Neuron (in vitro differentiated cells): ENCODE measurements around the gene NAXE.
"Not testable (repeated sequence)": the region's sequence is repeated elsewhere in the genome, so short reads cannot be mapped to it uniquely, and the experiment has no call there.

Source experiments
- H2AFZ ChIP-seq: one replicate; pipeline ENCODE4 v1.6.1; 2013; ENCODE audit warnings: low read depth, mild to moderate bottlenecking, inconsistent platforms, low read length, moderate library complexity
- H3K27me3 ChIP-seq: one replicate; pipeline ENCODE4 v1.6.1; 2013; ENCODE audit warnings: low read length; ENCODE audit not compliant: insufficient read depth
- H3K36me3 ChIP-seq: one replicate; pipeline ENCODE4 v1.6.1; 2013; ENCODE audit warnings: low read length; ENCODE audit not compliant: insufficient read depth
- H3K4me1 ChIP-seq: one replicate; pipeline ENCODE4 v1.6.1; 2013; ENCODE audit warnings: low read length; ENCODE audit not compliant: insufficient read depth
- H3K4me3 ChIP-seq: 2 replicates; pipeline ENCODE4 v1.5.1; 2013; ENCODE audit warnings: mild to moderate bottlenecking, low read length, moderate library complexity
- H3K9me3 ChIP-seq: one replicate; pipeline ENCODE4 v1.6.1; 2013; ENCODE audit warnings: low read length

The NAXE gene

DNA sequence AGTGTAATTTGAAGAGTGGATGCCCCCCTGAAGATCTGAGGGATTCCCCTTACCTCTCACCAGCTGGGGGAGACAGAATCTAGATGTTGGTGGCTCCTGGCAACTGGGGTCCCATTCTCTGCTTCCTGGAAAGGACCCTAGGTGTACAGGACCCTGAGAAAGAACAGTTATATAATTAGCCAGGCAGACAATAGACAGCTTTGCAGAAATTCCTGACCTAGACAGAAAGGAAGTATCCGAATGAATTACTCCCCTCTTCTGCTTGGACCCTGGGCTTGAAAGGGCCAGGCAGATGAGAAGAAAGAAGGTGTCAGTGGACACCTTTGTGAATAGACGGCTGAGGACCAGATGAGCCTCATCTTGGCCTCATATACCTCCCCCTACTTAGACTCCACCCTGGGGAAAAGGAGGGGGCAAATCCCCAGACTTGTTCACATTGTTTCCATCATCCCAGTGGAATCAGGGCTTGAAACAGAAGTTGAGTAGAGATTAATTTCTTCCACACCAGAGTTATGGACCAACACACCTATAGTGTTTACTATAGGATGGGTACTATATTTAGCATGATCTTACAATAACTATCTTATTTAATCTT, 17.4 kb upstream of the NAXE start:
- Histone ChIP-seq H3K4me3 (no peak overlapping the region), H3K4me1 (peaks cover 15% of the 10 kb centered on the region), H2AFZ (no peak overlapping the region), H3K9me3 (no peaks in the 10 kb centered on the region), H3K27me3 (peaks cover 8% of the 10 kb centered on the region), H3K36me3 (peaks cover 1% of the 10 kb centered on the region)

- H2AFZ ChIP-seq: no peak overlapping the region
- H3K9me3 ChIP-seq: no peaks in the 10 kb centered on the region
- no peak overlapping the region for H3K4me3 ChIP-seq
- H3K27me3 ChIP-seq: peaks cover 25% of the 10 kb centered on the region
- peaks cover 3% of the 10 kb centered on the region for H3K4me1 ChIP-seq
- no peaks in the 10 kb centered on the region for H3K36me3 ChIP-seq
Observed at GRCh38 chr1:156577550-156577949, 14.0 kb upstream of the NAXE start.

- Histone ChIP-seq H3K9me3 (no peaks in the 10 kb centered on the region), H3K4me1 (no peaks in the 10 kb centered on the region), H3K4me3 (no peak overlapping the region), H3K27me3 (peaks cover 23% of the 10 kb centered on the region), H2AFZ (no peak overlapping the region), H3K36me3 (no peaks in the 10 kb centered on the region)
Observed at GRCh38 chr1:156578055-156578454, 13.5 kb upstream of the NAXE start.

DNA sequence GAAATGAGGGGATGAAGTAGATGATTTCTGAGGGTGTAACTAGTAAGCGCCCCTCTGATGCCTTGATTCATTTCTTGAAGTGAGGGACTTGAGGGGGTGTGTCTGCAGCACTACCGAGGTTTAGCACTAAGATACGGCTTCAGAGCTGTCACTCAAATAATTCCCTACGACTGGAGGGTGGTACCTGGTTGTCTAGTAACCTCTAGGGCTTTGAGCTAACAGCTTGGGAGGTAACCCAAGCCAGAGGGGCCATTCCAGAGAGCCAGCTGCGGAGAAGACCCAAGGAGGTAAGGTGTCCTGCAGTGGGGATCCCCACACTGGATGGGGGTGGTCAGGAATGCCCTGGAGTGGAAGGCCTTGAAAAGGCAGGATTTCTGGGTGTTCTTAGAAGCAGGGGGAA, 12.1 kb upstream of the NAXE start, which contains the start of gene TTC24:
Gene TTC24 (plus strand): TSS at position 252 of the 400 bp plus-strand sequence. CDS start 1,642 bp downstream, outside the sequence.
- Histone ChIP-seq H3K4me3 (no peak within 1 kb of the TSS), H3K4me1 (no peaks in the 10 kb centered on the region), H3K9me3 (no peaks in the 10 kb centered on the region), H3K27me3 (peaks cover 19% of the 10 kb centered on the region), H2AFZ (no peak within 1 kb of the TSS), H3K36me3 (no peaks in the 10 kb centered on the region)

- Histone ChIP-seq H3K36me3 (no peaks in the 10 kb centered on the region), H3K4me3 (no peak overlapping the region), H2AFZ (no peak overlapping the region), H3K27me3 (peaks cover 36% of the 10 kb centered on the region), H3K4me1 (no peaks in the 10 kb centered on the region), H3K9me3 (no peaks in the 10 kb centered on the region)
Observed at GRCh38 chr1:156581661-156582387, 9.8 kb upstream of the NAXE start.

DNA sequence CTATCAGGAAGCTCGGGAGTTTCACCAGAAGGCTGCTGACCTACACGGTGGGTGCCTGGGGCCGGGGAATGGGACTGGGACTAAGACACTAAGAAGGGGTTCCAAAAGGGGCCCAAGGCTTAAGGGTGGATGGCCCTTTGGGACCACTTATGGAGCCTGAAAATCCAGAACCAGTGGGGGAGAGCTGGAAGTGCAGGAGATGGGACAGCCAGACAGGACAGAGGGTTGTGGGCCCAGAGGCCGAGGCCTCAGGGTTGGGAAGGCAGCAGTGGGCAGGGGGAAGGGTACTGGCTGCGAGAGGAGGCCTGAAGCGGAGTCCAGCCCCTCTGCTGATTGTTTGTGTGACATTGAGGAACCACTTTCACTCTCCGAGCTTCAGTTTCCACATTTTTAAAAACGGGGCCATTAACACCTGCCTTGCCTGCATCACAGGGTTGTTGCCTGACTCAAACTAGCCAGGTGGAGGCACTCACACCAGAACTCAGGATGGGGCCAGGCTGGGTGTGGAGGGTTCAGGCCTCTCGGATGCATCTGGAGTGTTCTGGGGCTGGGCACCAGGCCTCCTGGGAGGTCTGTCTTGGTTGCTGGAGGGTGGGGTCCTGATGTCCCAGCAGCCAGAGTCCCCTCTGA, 9.1 kb upstream of the NAXE start:
- H3K4me1 ChIP-seq: no peaks in the 10 kb centered on the region
- H3K4me3 ChIP-seq: no peak overlapping the region
- no peaks in the 10 kb centered on the region for H3K36me3 ChIP-seq
- H2AFZ ChIP-seq: no peak overlapping the region
- no peaks in the 10 kb centered on the region for H3K9me3 ChIP-seq
- peaks cover 40% of the 10 kb centered on the region for H3K27me3 ChIP-seq

GRCh38 chr1:156583821-156584622, 7.6 kb upstream of the NAXE start:
- Histone ChIP-seq H3K4me3 (no peak overlapping the region), H3K36me3 (no peaks in the 10 kb centered on the region), H3K9me3 (no peaks in the 10 kb centered on the region), H3K4me1 (no peaks in the 10 kb centered on the region), H3K27me3 (peaks cover 40% of the 10 kb centered on the region), H2AFZ (no peak overlapping the region)

DNA sequence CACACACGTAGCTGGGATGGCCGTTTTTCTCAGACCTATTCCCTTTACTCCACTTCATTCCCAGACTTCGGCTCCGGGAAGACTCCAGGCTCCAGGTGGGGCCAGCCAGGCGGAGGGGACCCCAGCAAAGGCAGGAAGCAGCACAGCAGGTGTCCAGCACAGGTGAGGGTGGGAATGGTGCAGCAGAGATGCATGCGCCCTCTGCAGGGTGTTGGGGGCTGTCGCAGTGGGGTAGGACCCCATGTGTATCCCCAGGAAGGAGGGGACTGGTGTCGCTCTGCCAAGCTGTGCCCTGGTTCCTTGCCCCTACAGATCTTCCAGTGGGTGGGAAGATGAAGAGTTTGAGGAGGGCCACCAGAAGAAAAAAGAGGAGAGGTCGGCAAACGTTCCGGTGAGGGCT, 6.8 kb upstream of the NAXE start:
- Histone ChIP-seq H3K4me3 (no peak overlapping the region), H3K27me3 (peaks cover 40% of the 10 kb centered on the region), H3K4me1 (no peaks in the 10 kb centered on the region)

DNA sequence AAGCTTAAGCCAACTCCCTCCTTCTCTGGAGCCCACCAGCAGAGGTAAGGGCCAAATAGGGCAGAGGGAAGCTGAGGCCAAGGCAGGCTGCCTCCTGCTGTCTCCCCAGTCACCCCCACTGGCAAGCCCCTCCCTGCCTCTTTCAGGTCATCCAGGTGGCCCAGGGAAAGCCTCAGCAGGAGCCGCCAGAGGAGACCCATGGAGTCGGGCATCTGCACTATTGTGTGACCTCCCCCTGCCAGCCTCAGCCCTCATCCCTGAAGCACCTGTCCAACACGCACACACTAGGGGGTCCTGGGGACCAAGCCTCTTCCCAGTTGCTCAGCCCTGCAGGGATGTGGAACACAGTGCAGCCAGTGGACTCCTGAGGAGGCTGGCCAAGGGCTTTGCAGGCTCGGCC, 5.3 kb upstream of the NAXE start:
- no peaks in the 10 kb centered on the region for H3K36me3 ChIP-seq
- peaks cover 36% of the 10 kb centered on the region for H3K27me3 ChIP-seq
- peaks cover 7% of the 10 kb centered on the region for H3K4me1 ChIP-seq
- no peak overlapping the region for H2AFZ ChIP-seq
- no peak overlapping the region for H3K4me3 ChIP-seq
- no peaks in the 10 kb centered on the region for H3K9me3 ChIP-seq

More for the DNA sequence above, 6.8 kb upstream of the NAXE start:
- Histone ChIP-seq H2AFZ (no peak overlapping the region), H3K36me3 (no peaks in the 10 kb centered on the region), H3K9me3 (no peaks in the 10 kb centered on the region)

DNA sequence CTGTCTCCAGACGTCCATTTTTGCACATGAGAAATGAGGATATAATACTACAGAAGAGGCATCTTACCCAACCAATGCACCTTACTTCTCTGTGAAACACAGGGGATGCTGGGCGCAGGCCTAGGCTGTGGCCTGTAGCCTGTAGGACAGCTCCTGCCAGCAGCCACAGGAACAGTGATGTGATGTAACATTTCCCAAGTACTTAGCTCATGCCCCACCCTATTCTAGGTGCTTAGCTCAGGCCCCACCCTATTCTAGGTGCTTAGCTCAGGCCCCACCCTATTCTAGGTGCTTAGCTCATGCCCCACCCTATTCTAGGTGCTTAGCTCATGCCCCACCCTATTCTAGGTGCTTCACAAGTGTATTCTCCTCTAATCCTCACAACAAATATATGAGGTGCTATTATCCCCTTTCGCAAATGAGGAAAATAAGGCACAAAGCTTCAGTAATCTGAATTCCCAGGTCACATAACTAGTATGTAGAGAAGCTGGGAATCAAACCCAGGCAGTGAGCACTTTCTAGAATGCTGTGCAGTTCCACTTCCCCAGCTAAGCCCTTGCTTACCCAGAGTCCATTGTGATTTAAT, 4.6 kb upstream of the NAXE start:
- peaks cover 29% of the 10 kb centered on the region for H3K27me3 ChIP-seq
- H3K4me1 ChIP-seq: peaks cover 8% of the 10 kb centered on the region
- no peaks in the 10 kb centered on the region for H3K9me3 ChIP-seq
- no peak overlapping the region for H3K4me3 ChIP-seq
- H2AFZ ChIP-seq: no peak overlapping the region
- H3K36me3 ChIP-seq: no peaks in the 10 kb centered on the region

GRCh38 chr1:156587927-156588326, 3.6 kb upstream of the NAXE start:
- H3K4me1 ChIP-seq: peaks cover 16% of the 10 kb centered on the region
- not testable (repeated sequence) for H3K9me3 ChIP-seq, H3K4me3 ChIP-seq, H2AFZ ChIP-seq, H3K36me3 ChIP-seq
- peaks cover 24% of the 10 kb centered on the region for H3K27me3 ChIP-seq

DNA sequence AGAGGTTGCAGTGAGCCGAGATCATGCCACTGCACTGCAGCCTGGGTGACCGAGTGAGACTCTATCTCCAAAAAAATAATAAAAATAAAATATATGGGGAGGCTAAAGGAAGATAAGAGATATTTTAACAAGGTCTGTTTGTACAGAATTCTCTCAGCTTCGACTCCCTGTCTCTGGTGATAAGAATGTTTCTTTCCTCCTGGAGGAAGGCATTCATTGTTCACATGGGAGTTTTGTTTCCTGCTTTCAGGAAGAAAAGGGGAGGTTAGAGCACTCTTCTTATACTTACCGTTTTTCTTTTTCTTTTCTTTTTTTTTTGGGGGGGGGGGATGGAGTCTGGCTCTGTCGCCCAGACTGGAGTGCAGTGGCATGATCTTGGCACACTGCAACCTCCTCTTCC, 2.0 kb upstream of the NAXE start:
- Histone ChIP-seq H3K4me1 (peaks cover 29% of the 10 kb centered on the region), H3K4me3 (no peak overlapping the region), H3K9me3 (no peaks in the 10 kb centered on the region), H2AFZ (no peak overlapping the region), H3K27me3 (peaks cover 24% of the 10 kb centered on the region), H3K36me3 (peaks cover 3% of the 10 kb centered on the region)
